H9 (cell line): ENCODE data around the gene LARP6. TPM values are rescaled to one million over a fixed set of nuclear protein-coding genes. Genes with fewer than 3 reads are reported as not detected.
"Not testable (repeated sequence)": the region's sequence is repeated elsewhere in the genome, so short reads cannot be mapped to it uniquely, and the experiment has no call there.

Experiments
- DNase-seq: peaks from one replicate; pipeline ENCODE4 v3.0.0-alpha.2; 2017
- H2AFZ ChIP-seq: one replicate; pipeline ENCODE4 v1.6.1; 2013; ENCODE audit warnings: mild to moderate bottlenecking, low read length, control low read depth, moderate library complexity
- H2AK5ac ChIP-seq: 2 replicates; pipeline ENCODE4 v1.6.1; 2013; ENCODE audit warnings: low read length, control low read depth, mixed read lengths; ENCODE audit not compliant: insufficient read length
- H2BK120ac ChIP-seq: one replicate; pipeline ENCODE4 v1.6.1; 2013; ENCODE audit warnings: low read depth, mild to moderate bottlenecking, low read length, control low read depth, inconsistent platforms; ENCODE audit not compliant: poor library complexity, severe bottlenecking
- H2BK12ac ChIP-seq: 2 replicates; pipeline ENCODE4 v1.6.1; 2013; ENCODE audit warnings: low read length, control low read depth, mixed read lengths, low read depth; ENCODE audit not compliant: insufficient read length
- H2BK15ac ChIP-seq: 2 replicates; pipeline ENCODE4 v1.6.1; 2013; ENCODE audit warnings: low read depth, low read length, control low read depth
- H2BK20ac ChIP-seq: one replicate; pipeline ENCODE4 v1.6.1; 2013; ENCODE audit warnings: low read depth, mild to moderate bottlenecking, low read length, control low read depth, inconsistent platforms; ENCODE audit not compliant: poor library complexity, severe bottlenecking
- H2BK5ac ChIP-seq: 2 replicates; pipeline ENCODE4 v1.6.1; 2013; ENCODE audit warnings: low read length, control low read depth, mixed read lengths; ENCODE audit not compliant: insufficient read length
- H3K14ac ChIP-seq: 2 replicates; pipeline ENCODE4 v1.6.1; 2013; ENCODE audit warnings: low read length, control low read depth; ENCODE audit not compliant: insufficient read depth
- H3K18ac ChIP-seq: 2 replicates; pipeline ENCODE4 v1.6.1; 2013; ENCODE audit warnings: low read depth, mild to moderate bottlenecking, mixed read lengths, low read length, control low read depth; ENCODE audit not compliant: insufficient read length
- H3K23ac ChIP-seq: 2 replicates; pipeline ENCODE4 v1.6.1; 2013; ENCODE audit warnings: low read length, control low read depth, mixed read lengths, low read depth; ENCODE audit not compliant: insufficient read length
- H3K23me2 ChIP-seq: 2 replicates; pipeline ENCODE4 v1.6.1; 2013; ENCODE audit warnings: low read depth, mild to moderate bottlenecking, mixed read lengths, low read length, control low read depth; ENCODE audit not compliant: insufficient read length, poor library complexity, severe bottlenecking
- H3K27ac ChIP-seq: 2 replicates; pipeline ENCODE4 v1.5.1; 2013; ENCODE audit warnings: low read length, control low read depth, mixed read lengths, low read depth; ENCODE audit not compliant: insufficient read length
- H3K27me3 ChIP-seq: 2 replicates; pipeline ENCODE4 v1.6.1; 2013; ENCODE audit warnings: low read length, control low read depth, inconsistent platforms; ENCODE audit not compliant: insufficient read depth
- H3K4ac ChIP-seq: 2 replicates; pipeline ENCODE4 v1.6.1; 2013; ENCODE audit warnings: low read depth, mild to moderate bottlenecking, control low read depth, inconsistent platforms, low read length, moderate library complexity
- H3K4me1 ChIP-seq: 2 replicates; pipeline ENCODE4 v1.6.1; 2013; ENCODE audit warnings: low read length, control low read depth, inconsistent platforms; ENCODE audit not compliant: insufficient read depth
- H3K4me2 ChIP-seq: 2 replicates; pipeline ENCODE4 v1.6.1; 2013; ENCODE audit warnings: low read length, control low read depth, mixed read lengths; ENCODE audit not compliant: insufficient read length, insufficient read depth
- H3K56ac ChIP-seq: 2 replicates; pipeline ENCODE4 v1.6.1; 2013; ENCODE audit warnings: low read depth, mild to moderate bottlenecking, mixed read lengths, low read length, control low read depth; ENCODE audit not compliant: insufficient read length
- H3K79me1 ChIP-seq: 2 replicates; pipeline ENCODE4 v1.6.1; 2013; ENCODE audit warnings: low read depth, mild to moderate bottlenecking, moderate library complexity, low read length, control low read depth, inconsistent platforms; ENCODE audit not compliant: insufficient read depth, poor library complexity, severe bottlenecking
- H3K79me2 ChIP-seq: 2 replicates; pipeline ENCODE4 v1.6.1; 2013; ENCODE audit warnings: low read length, control low read depth, inconsistent platforms; ENCODE audit not compliant: insufficient read depth
- H3K9ac ChIP-seq: 2 replicates; pipeline ENCODE4 v1.6.1; 2013; ENCODE audit warnings: low read length, control low read depth, mixed read lengths; ENCODE audit not compliant: insufficient read length; ENCODE audit errors: extremely low read depth
- H3K9me3 ChIP-seq: one replicate; pipeline ENCODE4 v1.6.1; 2013; ENCODE audit warnings: low read depth, low read length, inconsistent platforms; ENCODE audit not compliant: control insufficient read depth
- H3T11ph ChIP-seq: one replicate; pipeline ENCODE4 v1.6.1; 2013; ENCODE audit warnings: mild to moderate bottlenecking, low read length, control low read depth, inconsistent platforms
- H4K20me1 ChIP-seq: one replicate; pipeline ENCODE4 v1.6.1; 2013; ENCODE audit not compliant: control insufficient read depth, insufficient read length, insufficient read depth
- H4K5ac ChIP-seq: 2 replicates; pipeline ENCODE4 v1.6.1; 2013; ENCODE audit warnings: low read depth, mild to moderate bottlenecking, mixed read lengths, low read length, control low read depth; ENCODE audit not compliant: insufficient read length
- H4K8ac ChIP-seq: replicated peaks from 2 replicates; pipeline ENCODE4 v1.6.1; 2013; ENCODE audit warnings: low read length, control low read depth, mixed read lengths, low read depth; ENCODE audit not compliant: insufficient read length
- H4K91ac ChIP-seq: 2 replicates; pipeline ENCODE4 v1.6.1; 2013; ENCODE audit warnings: low read depth, mild to moderate bottlenecking, moderate library complexity, mixed read lengths, low read length, control low read depth; ENCODE audit not compliant: insufficient read length
- H3K27ac Mint-ChIP-seq, 3 experiments: 2 replicates in 2 of 3; 3 replicates in 1 of 3; pipeline ENCODE4 v1.8.0; 2020 to 2021; ENCODE audit warnings: mixed read lengths in 3 of 3, mild to moderate bottlenecking in 1 of 3, moderate library complexity in 1 of 3
- H3K27me3 Mint-ChIP-seq: 2 replicates; pipeline ENCODE4 v1.8.0; 2021; ENCODE audit warnings: low read depth, mild to moderate bottlenecking, moderate library complexity, mixed read lengths
- H3K36me3 Mint-ChIP-seq, 3 experiments: 2 replicates in 2 of 3; 3 replicates in 1 of 3; pipeline ENCODE4 v1.8.0; 2020 to 2021; ENCODE audit warnings: low read depth in 3 of 3, mixed read lengths in 3 of 3; ENCODE audit not compliant: insufficient read depth in 1 of 3
- H3K4me1 Mint-ChIP-seq, 2 experiments: 2 replicates each; pipeline ENCODE4 v1.8.0; 2020; ENCODE audit warnings: mixed read lengths in 2 of 2
- H3K4me3 Mint-ChIP-seq, 2 experiments: 2 replicates in 1 of 2; 3 replicates in 1 of 2; pipeline ENCODE4 v1.8.0; 2020 to 2021; ENCODE audit warnings: mild to moderate bottlenecking in 2 of 2, mixed read lengths in 2 of 2, moderate library complexity in 1 of 2
- H3K9me3 Mint-ChIP-seq, 2 experiments: 2 replicates in 1 of 2; 3 replicates in 1 of 2; pipeline ENCODE4 v1.8.0; 2020; ENCODE audit warnings: mild to moderate bottlenecking in 2 of 2, mixed read lengths in 2 of 2, moderate library complexity in 1 of 2
- CTCF ChIP-seq: fragments of 200-600 bp; sonication (generic); conservative IDR thresholded peaks from 3 replicates; pipeline ENCODE4 v1.8.0; 2021; ENCODE audit warnings: antibody characterized with exemption, mild to moderate bottlenecking
- WGBS: extraction: QIAGEN DNeasy Blood & Tissue Kit; methylation state at CpG from one replicate; pipeline ENCODE4 v1.1.7; 2013; ENCODE audit warnings: missing lambda C conversion rate, low lambda C conversion rate, mixed read lengths; ENCODE audit not compliant: insufficient read length; ENCODE audit errors: extremely low coverage; 5-methylcytosine and 5-hydroxymethylcytosine counted together
- total RNA-seq: library from RNA; stranded (reverse); gene quantifications from 2 replicates; pipeline ENCODE4 v1.2.1, GENCODE V29; 2021

The LARP6 gene
- total RNA-seq, 1 experiment from 2014 or later = 18.9 TPM

- H4K5ac ChIP-seq = no peak overlapping the region
- H3K9ac ChIP-seq = no peak overlapping the region
- H3K4me1 ChIP-seq = peaks cover 2% of the 10 kb centered on the region; the same call in 1 of the 2 replicates
- H3K23ac ChIP-seq = no peak overlapping the region
- H2BK15ac ChIP-seq = no peak overlapping the region
- no peak for DNase-seq
- no peak overlapping the region for H2BK20ac ChIP-seq
- no peak overlapping the region for H3K56ac ChIP-seq
- H3K79me1 ChIP-seq = no peaks in the 10 kb centered on the region
- H4K91ac ChIP-seq = no peak overlapping the region
- Mint-ChIP-seq H3K4me3 (no peak overlapping the region), H3K4me1 (peaks cover 5 to 8% of the 10 kb centered on the region in 2 experiments; a peak in 3 of 4 replicates), H3K36me3 (no peaks in the 10 kb centered on the region; a peak in 1 of 7 replicates), H3K9me3 (peaks cover 0 to 4% of the 10 kb centered on the region in 2 experiments; a peak in 2 of 5 replicates), H3K27me3 (no peaks in the 10 kb centered on the region), H3K27ac (no peak overlapping the region)
- no peaks in the 10 kb centered on the region for H4K20me1 ChIP-seq
- H3T11ph ChIP-seq = no peak overlapping the region
- no peak overlapping the region for H2BK120ac ChIP-seq
- H3K23me2 ChIP-seq = no peaks in the 10 kb centered on the region
- no peak overlapping the region for H3K27ac ChIP-seq
- no CpG with 5 or more reads among the region's 5 CpGs for WGBS
- H2AK5ac ChIP-seq = no peak overlapping the region
- H2BK12ac ChIP-seq = no peak overlapping the region
- H2BK5ac ChIP-seq = no peak overlapping the region
- no peak overlapping the region for H3K4me2 ChIP-seq
- H3K4ac ChIP-seq = no peak overlapping the region
- H2AFZ ChIP-seq = no peak overlapping the region
- no peaks in the 10 kb centered on the region for H3K27me3 ChIP-seq
- H4K8ac ChIP-seq = no peak overlapping the region
- H3K79me2 ChIP-seq = no peaks in the 10 kb centered on the region
- TF ChIP-seq CTCF = no peak
- no peak overlapping the region for H3K14ac ChIP-seq
- H3K18ac ChIP-seq = no peak overlapping the region
- no peaks in the 10 kb centered on the region for H3K9me3 ChIP-seq
These were observed 38.4 kb downstream of the LARP6 start for GRCh38 chr15:70815604-70816003.

GRCh38 chr15:70815011-70815410, 38.9 kb downstream of the LARP6 start:
- DNase-seq, H2BK15ac ChIP-seq, H3K79me2 ChIP-seq, H3K4ac ChIP-seq, H3K4me3 Mint-ChIP-seq, H3K79me1 ChIP-seq, H3K9me3 ChIP-seq, H4K20me1 ChIP-seq, H4K8ac ChIP-seq, H3K4me1 ChIP-seq, H3K4me2 ChIP-seq, H2BK120ac ChIP-seq, H4K91ac ChIP-seq, H3K27me3 ChIP-seq, H3K23me2 ChIP-seq, H3K27ac ChIP-seq, H3K27ac Mint-ChIP-seq, H2AFZ ChIP-seq, H3K9me3 Mint-ChIP-seq, H3K56ac ChIP-seq, H3K9ac ChIP-seq, H3K14ac ChIP-seq, H2AK5ac ChIP-seq, H3K23ac ChIP-seq, H2BK20ac ChIP-seq, H3K18ac ChIP-seq, H2BK12ac ChIP-seq, H4K5ac ChIP-seq, H2BK5ac ChIP-seq, H3K27me3 Mint-ChIP-seq, H3K36me3 Mint-ChIP-seq, H3K4me1 Mint-ChIP-seq, H3T11ph ChIP-seq: not testable (repeated sequence)
- WGBS = no CpG with 5 or more reads among the region's 4 CpGs
